ENCODE measurements around the gene DZIP1. TPM values are rescaled to one million over a fixed set of nuclear protein-coding genes. Genes with fewer than 3 reads are reported as not detected.

Gene DZIP1
- total RNA-seq, 1 donor from 2014 or later, result 11.0 TPM

DNA sequence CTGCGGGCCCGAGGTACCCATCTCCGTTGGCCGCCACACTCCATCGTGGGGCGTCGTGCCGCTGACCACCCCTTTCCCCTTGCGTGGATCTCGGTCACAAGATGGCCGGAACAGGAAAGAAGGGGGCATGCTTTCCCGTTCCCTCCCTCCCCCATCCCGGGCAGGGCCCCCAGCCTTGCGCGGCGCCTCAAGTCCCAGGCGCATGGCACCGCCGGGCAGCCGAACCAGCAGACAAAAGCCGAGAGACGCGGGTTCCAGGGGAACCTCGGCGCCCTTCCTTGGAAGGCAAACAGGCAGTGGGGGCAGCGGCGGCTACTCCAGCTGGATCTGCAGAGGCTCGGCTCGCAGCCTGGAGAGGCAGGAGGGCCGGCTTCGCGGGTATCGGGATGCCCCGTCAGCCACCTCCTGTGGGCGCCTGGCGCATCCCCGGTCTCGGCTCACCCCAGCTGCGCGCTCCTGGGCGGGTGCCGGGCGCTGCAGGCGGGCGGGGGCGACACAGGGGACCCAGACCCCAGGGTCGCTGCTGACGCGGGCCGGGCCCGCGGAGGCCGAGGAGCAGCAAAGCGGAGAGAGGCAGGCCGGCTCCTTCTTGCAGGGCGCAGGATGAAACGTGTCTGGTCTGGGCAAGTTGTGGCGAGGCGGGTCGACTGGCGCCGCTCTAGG, 439 bp downstream of the DZIP1 start:
- no peaks in the 10 kb centered on the region for H3K36me3 ChIP-seq (ENCODE audit: control insufficient read depth in 3 of 3, insufficient read depth in 3 of 3, low read length in 3 of 3)
- H3K9me3 ChIP-seq (ENCODE audit: control insufficient read depth in 3 of 3, low read length in 3 of 3), result no peaks in the 10 kb centered on the region
- H3K4me3 ChIP-seq (ENCODE audit: low read length in 3 of 3), result peak overlapping the region; percentile 69 to 77 (median 73)
- H3K4me1 ChIP-seq (ENCODE audit: control insufficient read depth in 3 of 3, insufficient read depth in 3 of 3, low read length in 3 of 3), result peaks cover 7 to 14% (median 12%) of the 10 kb centered on the region in 3 donors
- H3K9ac ChIP-seq (ENCODE audit: low read depth in 1 of 3, low read length in 3 of 3), result peak overlapping the region; percentile 51 to 68 (median 59)
- peaks cover 9 to 20% (median 19%) of the 10 kb centered on the region in 3 donors for H3K27me3 ChIP-seq (ENCODE audit: control insufficient read depth in 3 of 3, insufficient read depth in 3 of 3, low read length in 3 of 3)
- H3K27ac ChIP-seq (ENCODE audit: low read depth, low read length), result no peak overlapping the region

DNA sequence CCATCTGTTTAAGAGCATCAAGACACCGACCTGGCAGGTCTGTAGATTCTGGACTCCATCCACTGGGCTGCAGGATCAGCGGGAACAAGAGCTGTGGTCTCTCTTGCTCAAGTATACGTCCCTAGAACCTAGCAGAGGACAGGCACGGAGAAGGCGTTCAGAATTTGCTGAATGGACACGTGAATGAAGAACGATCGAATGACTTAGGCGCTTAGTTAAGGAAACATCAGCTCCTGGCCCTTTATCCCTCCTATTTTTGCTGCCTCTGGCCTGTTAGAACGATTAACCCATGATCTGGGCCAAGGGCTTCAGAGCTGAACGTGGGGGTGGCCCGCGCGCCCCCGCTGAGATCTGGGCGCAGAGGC, 953 bp downstream of the DZIP1 start:
- H3K9me3 ChIP-seq (ENCODE audit: control insufficient read depth in 3 of 3, low read length in 3 of 3), result no peaks in the 10 kb centered on the region
- no peaks in the 10 kb centered on the region for H3K36me3 ChIP-seq (ENCODE audit: control insufficient read depth in 3 of 3, insufficient read depth in 3 of 3, low read length in 3 of 3)
- no peak overlapping the region for H3K27ac ChIP-seq (ENCODE audit: low read depth, low read length)
- H3K27me3 ChIP-seq (ENCODE audit: control insufficient read depth in 3 of 3, insufficient read depth in 3 of 3, low read length in 3 of 3), result peaks cover 9 to 21% (median 20%) of the 10 kb centered on the region in 3 donors
- peak overlapping the region; percentile 69 to 77 (median 73) for H3K4me3 ChIP-seq (ENCODE audit: low read length in 3 of 3)
- peaks cover 7 to 14% (median 12%) of the 10 kb centered on the region in 3 donors for H3K4me1 ChIP-seq (ENCODE audit: control insufficient read depth in 3 of 3, insufficient read depth in 3 of 3, low read length in 3 of 3)
- H3K9ac ChIP-seq (ENCODE audit: low read depth in 1 of 3, low read length in 3 of 3), result peak overlapping the region; percentile 51 to 68 (median 59)

DNA sequence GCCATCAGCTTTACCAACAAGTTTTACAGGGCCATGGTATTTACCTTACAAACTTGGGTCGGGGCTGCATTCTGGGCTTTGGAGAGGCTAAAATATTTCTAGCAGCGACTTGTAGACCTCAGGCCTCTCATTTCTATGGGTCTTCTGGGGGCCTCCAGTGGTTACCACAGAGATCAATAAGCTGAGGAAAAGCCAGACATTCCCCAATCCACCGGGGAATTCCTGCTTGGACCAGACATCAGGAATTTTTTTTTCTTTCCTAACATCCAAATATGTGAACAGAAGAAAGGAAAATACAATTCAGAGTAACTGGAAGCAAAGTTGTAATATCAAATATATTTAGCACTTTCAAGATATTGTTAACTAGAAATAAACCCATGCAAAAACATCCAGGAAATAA, 1.5 kb downstream of the DZIP1 start:
- no peak overlapping the region for H3K9ac ChIP-seq (ENCODE audit: low read depth in 1 of 3, low read length in 3 of 3)
- H3K4me3 ChIP-seq (ENCODE audit: low read length in 3 of 3), result no peak overlapping the region
- H3K9me3 ChIP-seq (ENCODE audit: control insufficient read depth in 3 of 3, low read length in 3 of 3), result no peaks in the 10 kb centered on the region
- H3K27me3 ChIP-seq (ENCODE audit: control insufficient read depth in 3 of 3, insufficient read depth in 3 of 3, low read length in 3 of 3), result peaks cover 9 to 21% (median 20%) of the 10 kb centered on the region in 3 donors
- H3K27ac ChIP-seq (ENCODE audit: low read depth, low read length), result no peak overlapping the region
- H3K4me1 ChIP-seq (ENCODE audit: control insufficient read depth in 3 of 3, insufficient read depth in 3 of 3, low read length in 3 of 3), result peaks cover 7 to 14% (median 12%) of the 10 kb centered on the region in 3 donors
- H3K36me3 ChIP-seq (ENCODE audit: control insufficient read depth in 3 of 3, insufficient read depth in 3 of 3, low read length in 3 of 3), result no peaks in the 10 kb centered on the region

- Histone ChIP-seq H3K36me3 (ENCODE audit: control insufficient read depth in 3 of 3, insufficient read depth in 3 of 3, low read length in 3 of 3) (no peaks in the 10 kb centered on the region), H3K9ac (ENCODE audit: low read depth in 1 of 3, low read length in 3 of 3) (peak overlapping the region in 2 of 3 donors; percentile 10 to 50), H3K27me3 (ENCODE audit: control insufficient read depth in 3 of 3, insufficient read depth in 3 of 3, low read length in 3 of 3) (peaks cover 9 to 21% (median 20%) of the 10 kb centered on the region in 3 donors), H3K9me3 (ENCODE audit: control insufficient read depth in 3 of 3, low read length in 3 of 3) (no peaks in the 10 kb centered on the region), H3K27ac (ENCODE audit: low read depth, low read length) (no peak overlapping the region), H3K4me3 (ENCODE audit: low read length in 3 of 3) (peak overlapping the region; percentile 36 to 56 (median 48)), H3K4me1 (ENCODE audit: control insufficient read depth in 3 of 3, insufficient read depth in 3 of 3, low read length in 3 of 3) (peaks cover 7 to 14% (median 12%) of the 10 kb centered on the region in 3 donors)
Observed at GRCh38 chr13:95642028-95642621, 2.4 kb downstream of the DZIP1 start.

- H3K27me3 ChIP-seq (ENCODE audit: control insufficient read depth in 3 of 3, insufficient read depth in 3 of 3, low read length in 3 of 3), result peaks cover 9 to 21% (median 20%) of the 10 kb centered on the region in 3 donors
- H3K27ac ChIP-seq (ENCODE audit: low read depth, low read length), result no peak overlapping the region
- no peaks in the 10 kb centered on the region for H3K36me3 ChIP-seq (ENCODE audit: control insufficient read depth in 3 of 3, insufficient read depth in 3 of 3, low read length in 3 of 3)
- no peaks in the 10 kb centered on the region for H3K9me3 ChIP-seq (ENCODE audit: control insufficient read depth in 3 of 3, low read length in 3 of 3)
- peak overlapping the region in 1 of 3 donors; percentile 29 for H3K4me3 ChIP-seq (ENCODE audit: low read length in 3 of 3)
- H3K4me1 ChIP-seq (ENCODE audit: control insufficient read depth in 3 of 3, insufficient read depth in 3 of 3, low read length in 3 of 3), result peaks cover 7 to 14% (median 12%) of the 10 kb centered on the region in 3 donors
- H3K9ac ChIP-seq (ENCODE audit: low read depth in 1 of 3, low read length in 3 of 3), result no peak overlapping the region
Observed at GRCh38 chr13:95641291-95642027, 3.0 kb downstream of the DZIP1 start.

- Histone ChIP-seq H3K27ac (ENCODE audit: low read depth, low read length) (no peak overlapping the region), H3K4me3 (ENCODE audit: low read length in 3 of 3) (no peak overlapping the region), H3K27me3 (ENCODE audit: control insufficient read depth in 3 of 3, insufficient read depth in 3 of 3, low read length in 3 of 3) (peaks cover 6 to 9% (median 9%) of the 10 kb centered on the region in 3 donors), H3K9ac (ENCODE audit: low read depth in 1 of 3, low read length in 3 of 3) (no peak overlapping the region), H3K36me3 (ENCODE audit: control insufficient read depth in 3 of 3, insufficient read depth in 3 of 3, low read length in 3 of 3) (peaks cover 0 to 4% (median 0%) of the 10 kb centered on the region in 3 donors), H3K9me3 (ENCODE audit: control insufficient read depth in 3 of 3, low read length in 3 of 3) (no peaks in the 10 kb centered on the region), H3K4me1 (ENCODE audit: control insufficient read depth in 3 of 3, insufficient read depth in 3 of 3, low read length in 3 of 3) (peaks cover 0 to 2% (median 0%) of the 10 kb centered on the region in 3 donors)
Observed at GRCh38 chr13:95636853-95637252, 7.7 kb downstream of the DZIP1 start.

DNA sequence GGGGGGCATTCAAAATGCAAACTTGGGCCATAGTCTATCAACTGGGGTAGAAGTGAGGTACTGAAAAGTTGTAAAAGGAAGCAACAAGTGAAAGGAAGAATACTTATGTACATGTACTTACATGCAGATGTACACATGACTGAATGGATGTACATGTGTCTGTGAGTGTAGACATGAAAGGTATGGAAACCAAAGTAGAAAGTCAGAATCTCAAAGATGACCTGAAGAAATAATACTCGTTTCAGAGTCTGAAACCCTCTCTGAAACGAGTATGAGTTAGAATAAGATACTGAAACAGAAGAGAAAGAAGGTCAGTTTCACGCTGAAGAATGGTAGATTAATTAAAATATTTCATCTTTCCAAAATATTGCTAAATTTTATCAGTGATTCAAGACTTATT, 13.9 kb downstream of the DZIP1 start:
- no peak overlapping the region for H3K9ac ChIP-seq (ENCODE audit: low read depth in 1 of 3, low read length in 3 of 3)
- H3K4me1 ChIP-seq (ENCODE audit: control insufficient read depth in 3 of 3, insufficient read depth in 3 of 3, low read length in 3 of 3), result no peaks in the 10 kb centered on the region
- peaks cover 0 to 12% (median 0%) of the 10 kb centered on the region in 3 donors for H3K36me3 ChIP-seq (ENCODE audit: control insufficient read depth in 3 of 3, insufficient read depth in 3 of 3, low read length in 3 of 3)
- H3K4me3 ChIP-seq (ENCODE audit: low read length in 3 of 3), result no peak overlapping the region
- H3K9me3 ChIP-seq (ENCODE audit: control insufficient read depth in 3 of 3, low read length in 3 of 3), result no peaks in the 10 kb centered on the region
- no peak overlapping the region for H3K27ac ChIP-seq (ENCODE audit: low read depth, low read length)
- no peaks in the 10 kb centered on the region for H3K27me3 ChIP-seq (ENCODE audit: control insufficient read depth in 3 of 3, insufficient read depth in 3 of 3, low read length in 3 of 3)

GRCh38 chr13:95629071-95629470, 15.4 kb downstream of the DZIP1 start:
- Histone ChIP-seq H3K9ac (ENCODE audit: low read depth in 1 of 3, low read length in 3 of 3) (no peak overlapping the region), H3K9me3 (ENCODE audit: control insufficient read depth in 3 of 3, low read length in 3 of 3) (no peaks in the 10 kb centered on the region), H3K27me3 (ENCODE audit: control insufficient read depth in 3 of 3, insufficient read depth in 3 of 3, low read length in 3 of 3) (no peaks in the 10 kb centered on the region), H3K4me1 (ENCODE audit: control insufficient read depth in 3 of 3, insufficient read depth in 3 of 3, low read length in 3 of 3) (no peaks in the 10 kb centered on the region), H3K27ac (ENCODE audit: low read depth, low read length) (no peak overlapping the region), H3K4me3 (ENCODE audit: low read length in 3 of 3) (no peak overlapping the region), H3K36me3 (ENCODE audit: control insufficient read depth in 3 of 3, insufficient read depth in 3 of 3, low read length in 3 of 3) (peaks cover 0 to 15% (median 0%) of the 10 kb centered on the region in 3 donors)

GRCh38 chr13:95628488-95628887, 16.0 kb downstream of the DZIP1 start:
- Histone ChIP-seq H3K9me3 (ENCODE audit: control insufficient read depth in 3 of 3, low read length in 3 of 3) (no peaks in the 10 kb centered on the region), H3K36me3 (ENCODE audit: control insufficient read depth in 3 of 3, insufficient read depth in 3 of 3, low read length in 3 of 3) (peaks cover 0 to 15% (median 0%) of the 10 kb centered on the region in 3 donors), H3K4me1 (ENCODE audit: control insufficient read depth in 3 of 3, insufficient read depth in 3 of 3, low read length in 3 of 3) (no peaks in the 10 kb centered on the region), H3K27me3 (ENCODE audit: control insufficient read depth in 3 of 3, insufficient read depth in 3 of 3, low read length in 3 of 3) (no peaks in the 10 kb centered on the region), H3K9ac (ENCODE audit: low read depth in 1 of 3, low read length in 3 of 3) (no peak overlapping the region), H3K4me3 (ENCODE audit: low read length in 3 of 3) (no peak overlapping the region), H3K27ac (ENCODE audit: low read depth, low read length) (no peak overlapping the region)

GRCh38 chr13:95627590-95627989, 16.9 kb downstream of the DZIP1 start:
- H3K9me3 ChIP-seq (ENCODE audit: control insufficient read depth in 3 of 3, low read length in 3 of 3), result no peaks in the 10 kb centered on the region
- H3K9ac ChIP-seq (ENCODE audit: low read depth in 1 of 3, low read length in 3 of 3), result no peak overlapping the region
- no peaks in the 10 kb centered on the region for H3K27me3 ChIP-seq (ENCODE audit: control insufficient read depth in 3 of 3, insufficient read depth in 3 of 3, low read length in 3 of 3)
- no peaks in the 10 kb centered on the region for H3K4me1 ChIP-seq (ENCODE audit: control insufficient read depth in 3 of 3, insufficient read depth in 3 of 3, low read length in 3 of 3)
- H3K4me3 ChIP-seq (ENCODE audit: low read length in 3 of 3), result no peak overlapping the region
- H3K36me3 ChIP-seq (ENCODE audit: control insufficient read depth in 3 of 3, insufficient read depth in 3 of 3, low read length in 3 of 3), result peaks cover 0 to 14% (median 0%) of the 10 kb centered on the region in 3 donors
- no peak overlapping the region for H3K27ac ChIP-seq (ENCODE audit: low read depth, low read length)

All from skeletal muscle tissue (tissue), 4 donors.